GM18519 (cell line): ENCODE results near the gene ELOA2.
"Not testable (repeated sequence)": the region's sequence is repeated elsewhere in the genome, so short reads cannot be mapped to it uniquely, and the experiment has no call there.

ENCODE experiments used
- ATAC-seq: cut with Tn5 transposase; IDR thresholded peaks from one replicate; pipeline ENCODE4 v1.9.1; 2021; ENCODE audit warnings: mild to moderate bottlenecking, moderate library complexity; ENCODE audit not compliant: unreplicated experiment, low FRiP score

Gene ELOA2

GRCh38 chr18:47022821-47023220 lies 12.6 kb downstream of the ELOA2 start:
- ATAC-seq: not testable (repeated sequence)

- not testable (repeated sequence) for ATAC-seq
Measured at GRCh38 chr18:47020757-47021156, 14.7 kb downstream of the ELOA2 start.

- ATAC-seq: not testable (repeated sequence)
Measured at GRCh38 chr18:47019870-47020269, 15.6 kb downstream of the ELOA2 start.
